Mammary microvascular endothelial cell (primary cell): ENCODE data around the gene SUN1. TPM values are rescaled to one million over a fixed set of nuclear protein-coding genes. Genes with fewer than 3 reads are reported as not detected.

ENCODE experiments used
- total RNA-seq: library from RNA; depleted of rRNA; stranded (reverse); fragments of >200 nt; gene quantifications from 2 replicates; pipeline ENCODE4 v1.2.3, GENCODE V29; 2015

Gene SUN1, protein sequence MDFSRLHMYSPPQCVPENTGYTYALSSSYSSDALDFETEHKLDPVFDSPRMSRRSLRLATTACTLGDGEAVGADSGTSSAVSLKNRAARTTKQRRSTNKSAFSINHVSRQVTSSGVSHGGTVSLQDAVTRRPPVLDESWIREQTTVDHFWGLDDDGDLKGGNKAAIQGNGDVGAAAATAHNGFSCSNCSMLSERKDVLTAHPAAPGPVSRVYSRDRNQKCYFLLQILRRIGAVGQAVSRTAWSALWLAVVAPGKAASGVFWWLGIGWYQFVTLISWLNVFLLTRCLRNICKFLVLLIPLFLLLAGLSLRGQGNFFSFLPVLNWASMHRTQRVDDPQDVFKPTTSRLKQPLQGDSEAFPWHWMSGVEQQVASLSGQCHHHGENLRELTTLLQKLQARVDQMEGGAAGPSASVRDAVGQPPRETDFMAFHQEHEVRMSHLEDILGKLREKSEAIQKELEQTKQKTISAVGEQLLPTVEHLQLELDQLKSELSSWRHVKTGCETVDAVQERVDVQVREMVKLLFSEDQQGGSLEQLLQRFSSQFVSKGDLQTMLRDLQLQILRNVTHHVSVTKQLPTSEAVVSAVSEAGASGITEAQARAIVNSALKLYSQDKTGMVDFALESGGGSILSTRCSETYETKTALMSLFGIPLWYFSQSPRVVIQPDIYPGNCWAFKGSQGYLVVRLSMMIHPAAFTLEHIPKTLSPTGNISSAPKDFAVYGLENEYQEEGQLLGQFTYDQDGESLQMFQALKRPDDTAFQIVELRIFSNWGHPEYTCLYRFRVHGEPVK
- 125 and 141 TPM in 2 replicates for total RNA-seq

GRCh38 chr7:832167-832967 lies at the start of gene SUN1:
TSS of gene SUN1 (plus strand) at chr7:832476. CDS start at chr7:832525, 49 bp downstream.

DNA sequence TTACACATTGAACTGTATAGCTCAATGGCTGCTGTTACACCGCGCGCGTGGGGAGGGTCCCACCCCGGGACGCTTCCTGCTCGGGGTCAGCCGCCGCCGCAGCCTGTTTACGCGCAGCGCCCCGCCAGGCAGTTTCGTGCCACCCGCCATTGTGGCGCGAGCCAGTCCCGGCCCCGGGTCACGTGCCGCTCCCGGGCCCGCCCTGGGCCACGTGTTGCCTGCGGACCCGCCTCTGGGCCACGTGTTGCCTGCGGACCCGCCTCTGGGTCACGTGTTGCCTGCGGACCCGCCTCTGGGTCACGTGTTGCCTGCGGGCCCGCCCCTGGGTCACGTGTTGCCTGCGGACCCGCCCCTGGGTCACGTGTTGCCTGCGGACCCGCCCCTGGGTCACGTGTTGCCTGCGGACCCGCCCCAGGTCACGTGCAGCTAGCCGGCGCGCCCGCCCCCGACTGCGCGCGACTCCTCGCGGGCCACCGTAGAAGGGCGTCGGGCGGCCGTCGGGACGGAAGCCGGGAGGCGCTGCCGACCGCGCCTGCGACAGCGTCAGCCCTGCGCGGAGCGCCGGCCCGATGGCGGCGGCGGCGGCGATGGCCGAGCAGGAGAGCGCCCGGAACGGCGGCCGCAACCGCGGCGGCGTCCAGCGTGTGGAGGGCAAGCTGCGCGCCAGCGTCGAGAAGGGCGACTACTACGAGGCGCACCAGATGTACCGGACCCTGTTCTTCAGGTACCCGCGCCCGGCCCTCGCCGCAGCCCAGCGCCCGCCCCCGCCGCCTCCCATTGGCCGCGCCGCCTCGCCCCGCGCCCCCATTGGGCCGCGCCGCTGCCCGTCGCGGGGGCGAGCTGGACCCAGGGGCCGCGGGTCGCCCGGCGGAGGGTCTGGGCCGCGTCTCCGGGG lies 44.0 kb downstream of the SUN1 start, which contains the start of gene GET4:
Gene GET4, plus strand, starts transcription at position 478 of the 895 bp plus-strand sequence. Its CDS starts 92 bp downstream, at position 570.

Other genes with a start within 250 kb of the SUN1 start
- 50.1 and 50.8 TPM in 2 replicates for gene DNAAF5, start 105.8 kb upstream of the SUN1 start, total RNA-seq
- gene PRKAR1B, start 105.2 kb upstream of the SUN1 start, total RNA-seq, result 19.6 and 20.1 TPM in 2 replicates
- 35.6 and 37.8 TPM in 2 replicates for gene GET4, start 44.1 kb downstream of the SUN1 start, total RNA-seq
- 0.44 and 5.9 TPM in 2 replicates for gene ADAP1, start 122.2 kb downstream of the SUN1 start, total RNA-seq
- gene COX19, start 143.1 kb downstream of the SUN1 start, total RNA-seq, result 4.3 and 8.8 TPM in 2 replicates
- not detected in 2 replicates for gene CYP2W1, start 150.7 kb downstream of the SUN1 start, total RNA-seq
- 7.8 TPM in 2 replicates for gene GPR146, start 212.1 kb downstream of the SUN1 start, total RNA-seq